NCI-H1105 (cell line): ENCODE results near the gene TBX5.

ENCODE experiments used
- DNase-seq: peaks from one replicate; lab custom pipeline; 2025; lab: John Stamatoyannopoulos, UW

TBX5 gene

GRCh38 chr12:114405519-114406271 lies at the start of gene TBX5:
TBX5 (minus strand) TSS chr12:114406144; CDS start chr12:114403898, 2,246 bp downstream.
- peak; percentile 60 for DNase-seq

GRCh38 chr12:114451657-114452056 lies 45.7 kb upstream of the TBX5 start:
- DNase-seq, result no peak

- no peak for DNase-seq
These were observed 44.8 kb upstream of the TBX5 start for GRCh38 chr12:114450515-114451300.

- DNase-seq, result no peak
These were observed 44.1 kb upstream of the TBX5 start for GRCh38 chr12:114450019-114450418.

GRCh38 chr12:114448618-114448933 lies 42.6 kb upstream of the TBX5 start:
- no peak for DNase-seq

- DNase-seq, result no peak
These were observed 42.1 kb upstream of the TBX5 start for GRCh38 chr12:114447799-114448617.

GRCh38 chr12:114447274-114447716 lies 41.4 kb upstream of the TBX5 start:
- no peak for DNase-seq

GRCh38 chr12:114445401-114446323 lies 39.7 kb upstream of the TBX5 start:
- DNase-seq, result no peak

GRCh38 chr12:114444422-114445279 lies 38.7 kb upstream of the TBX5 start:
- DNase-seq, result peak; percentile 26

- DNase-seq, result peak; percentile 25
These were observed 37.9 kb upstream of the TBX5 start for GRCh38 chr12:114443607-114444421.

- DNase-seq, result no peak
These were observed 36.6 kb upstream of the TBX5 start for GRCh38 chr12:114442578-114442977.

- DNase-seq, result no peak
These were observed 35.6 kb upstream of the TBX5 start for GRCh38 chr12:114441545-114441944.

GRCh38 chr12:114441039-114441383 lies 35.1 kb upstream of the TBX5 start:
- DNase-seq, result no peak

GRCh38 chr12:114440270-114441038 lies 34.5 kb upstream of the TBX5 start:
- DNase-seq, result no peak

- DNase-seq, result no peak
These were observed 33.9 kb upstream of the TBX5 start for GRCh38 chr12:114439817-114440216.

- DNase-seq, result no peak
These were observed 33.3 kb upstream of the TBX5 start for GRCh38 chr12:114439261-114439683.

- DNase-seq, result no peak
These were observed 32.8 kb upstream of the TBX5 start for GRCh38 chr12:114438635-114439256.

- no peak for DNase-seq
These were observed 28.4 kb upstream of the TBX5 start for GRCh38 chr12:114434341-114434740.
